ENCODE results near the gene ATRIP.

Gene ATRIP

GRCh38 chr3:48426401-48426909, 20.1 kb upstream of the ATRIP start:
- H3K4me1 ChIP-seq (ENCODE audit: insufficient read depth, low read length, severe bottlenecking): peaks cover 11% of the 10 kb centered on the region
- H3K4me2 ChIP-seq (ENCODE audit: low read length): no peak overlapping the region
- H3K27ac ChIP-seq (ENCODE audit: low read depth, low read length, poor library complexity, severe bottlenecking): no peak overlapping the region
- H2AFZ ChIP-seq (ENCODE audit: low read length): no peak overlapping the region
- H4K20me1 ChIP-seq (ENCODE audit: insufficient read depth, low read length): no peaks in the 10 kb centered on the region
- no peaks in the 10 kb centered on the region for H3K9me3 ChIP-seq (ENCODE audit: low read length)
- H3K4me3 ChIP-seq (ENCODE audit: low read depth, low read length, poor library complexity, severe bottlenecking): no peak overlapping the region
- H3K79me2 ChIP-seq (ENCODE audit: insufficient read depth, low read length): no peaks in the 10 kb centered on the region
- H3K36me3 ChIP-seq (ENCODE audit: insufficient read depth, low read length): peaks cover 9% of the 10 kb centered on the region
- H3K9me2 ChIP-seq (ENCODE audit: low read depth, low read length): no peaks in the 10 kb centered on the region
- no peak for TF ChIP-seq EZH2 (IDR thresholded peaks at IDR 0.05; ENCODE audit: borderline replicate concordance, low read length)
- no peak for TF ChIP-seq CTCF (IDR thresholded peaks at IDR 0.05; ENCODE audit: low read length)
- H3K9ac ChIP-seq (ENCODE audit: low read length): no peak overlapping the region
- no peaks in the 10 kb centered on the region for H3F3A ChIP-seq (ENCODE audit: insufficient read depth, low read length)
- no peaks in the 10 kb centered on the region; the same call in 1 of the 2 replicates for H3K27me3 ChIP-seq (ENCODE audit: insufficient read depth, low read length)

- TF ChIP-seq CTCF (IDR thresholded peaks at IDR 0.05; ENCODE audit: low read length) (no peak), EZH2 (IDR thresholded peaks at IDR 0.05; ENCODE audit: borderline replicate concordance, low read length) (no peak)
- H3K4me2 ChIP-seq (ENCODE audit: low read length): no peak overlapping the region
- H3K9me3 ChIP-seq (ENCODE audit: low read length): no peaks in the 10 kb centered on the region
- H3K79me2 ChIP-seq (ENCODE audit: insufficient read depth, low read length): no peaks in the 10 kb centered on the region
- peaks cover 11% of the 10 kb centered on the region for H3K4me1 ChIP-seq (ENCODE audit: insufficient read depth, low read length, severe bottlenecking)
- no peaks in the 10 kb centered on the region for H3F3A ChIP-seq (ENCODE audit: insufficient read depth, low read length)
- no peaks in the 10 kb centered on the region for H3K9me2 ChIP-seq (ENCODE audit: low read depth, low read length)
- H2AFZ ChIP-seq (ENCODE audit: low read length): no peak overlapping the region
- no peak overlapping the region for H3K4me3 ChIP-seq (ENCODE audit: low read depth, low read length, poor library complexity, severe bottlenecking)
- H3K36me3 ChIP-seq (ENCODE audit: insufficient read depth, low read length): peaks cover 16% of the 10 kb centered on the region
- no peaks in the 10 kb centered on the region for H4K20me1 ChIP-seq (ENCODE audit: insufficient read depth, low read length)
- no peak overlapping the region for H3K9ac ChIP-seq (ENCODE audit: low read length)
- H3K27me3 ChIP-seq (ENCODE audit: insufficient read depth, low read length): no peaks in the 10 kb centered on the region; the same call in 1 of the 2 replicates
- H3K27ac ChIP-seq (ENCODE audit: low read depth, low read length, poor library complexity, severe bottlenecking): no peak overlapping the region
Observed at GRCh38 chr3:48426944-48427629, 19.4 kb upstream of the ATRIP start.

GRCh38 chr3:48427630-48427962, 18.9 kb upstream of the ATRIP start:
- H3F3A ChIP-seq (ENCODE audit: insufficient read depth, low read length): no peaks in the 10 kb centered on the region
- H3K9me3 ChIP-seq (ENCODE audit: low read length): no peaks in the 10 kb centered on the region
- no peaks in the 10 kb centered on the region for H4K20me1 ChIP-seq (ENCODE audit: insufficient read depth, low read length)
- TF ChIP-seq EZH2 (IDR thresholded peaks at IDR 0.05; ENCODE audit: borderline replicate concordance, low read length): no peak
- no peak for TF ChIP-seq CTCF (IDR thresholded peaks at IDR 0.05; ENCODE audit: low read length)
- no peak overlapping the region for H3K4me3 ChIP-seq (ENCODE audit: low read depth, low read length, poor library complexity, severe bottlenecking)
- H3K4me1 ChIP-seq (ENCODE audit: insufficient read depth, low read length, severe bottlenecking): peaks cover 11% of the 10 kb centered on the region
- no peak overlapping the region for H3K9ac ChIP-seq (ENCODE audit: low read length)
- H3K4me2 ChIP-seq (ENCODE audit: low read length): no peak overlapping the region
- H3K27ac ChIP-seq (ENCODE audit: low read depth, low read length, poor library complexity, severe bottlenecking): no peak overlapping the region
- no peak overlapping the region for H2AFZ ChIP-seq (ENCODE audit: low read length)
- no peaks in the 10 kb centered on the region for H3K79me2 ChIP-seq (ENCODE audit: insufficient read depth, low read length)
- H3K27me3 ChIP-seq (ENCODE audit: insufficient read depth, low read length): no peaks in the 10 kb centered on the region
- H3K9me2 ChIP-seq (ENCODE audit: low read depth, low read length): no peaks in the 10 kb centered on the region
- peaks cover 21% of the 10 kb centered on the region for H3K36me3 ChIP-seq (ENCODE audit: insufficient read depth, low read length)

Measured in OCI-LY1 (cell line).